Neural crest cell (in vitro differentiated cells): Measurements from ENCODE around the gene GSTM3. TPM values are rescaled to one million over a fixed set of nuclear protein-coding genes. Genes with fewer than 3 reads are reported as not detected.

Source experiments
- DNase-seq: peaks from one replicate; pipeline ENCODE4 v3.0.0; 2021; ENCODE audit warnings: low read depth, mixed read lengths, low spot score
- H3K27ac Mint-ChIP-seq: one replicate; pipeline ENCODE4 v1.8.0; 2021; ENCODE audit warnings: mild to moderate bottlenecking, mixed read lengths; ENCODE audit not compliant: unreplicated experiment
- H3K27me3 Mint-ChIP-seq: 2 replicates; pipeline ENCODE4 v1.8.0; 2021; ENCODE audit warnings: low read depth, mild to moderate bottlenecking, mixed read lengths
- H3K36me3 Mint-ChIP-seq: 2 replicates; pipeline ENCODE4 v1.8.0; 2021; ENCODE audit warnings: low read depth, mild to moderate bottlenecking, mixed read lengths
- H3K4me1 Mint-ChIP-seq: 2 replicates; pipeline ENCODE4 v1.8.0; 2021; ENCODE audit warnings: mixed read lengths
- H3K4me3 Mint-ChIP-seq: one replicate; pipeline ENCODE4 v1.8.0; 2021; ENCODE audit warnings: mild to moderate bottlenecking, mixed read lengths
- H3K9me3 Mint-ChIP-seq: 2 replicates; pipeline ENCODE4 v1.8.0; 2021; ENCODE audit warnings: mixed read lengths
- CTCF ChIP-seq: fragments of 200-600 bp; sonication (generic); conservative IDR thresholded peaks from 2 replicates; pipeline ENCODE4 v1.5.0; 2021; ENCODE audit warnings: antibody characterized with exemption, mild to moderate bottlenecking
- long read RNA-seq: library from polyadenylated mRNA; unstranded; transcript quantifications from one replicate; pipeline ENCODE4 v2.0.0, GENCODE V29; 2020
- total RNA-seq: library from RNA; stranded (reverse); gene quantifications from 2 replicates; pipeline ENCODE4 v1.2.1, GENCODE V29; 2021

The GSTM3 gene
- total RNA-seq, result 56.5 and 62.0 TPM in 2 replicates
- long read RNA-seq, full-length matches to known transcripts, result 51 of 56 reads
- long read RNA-seq, partial matches to known transcripts, result 2 of 56 reads
- long read RNA-seq, other reads (novel, unspliced or antisense), result 3 of 56 reads

- H3K27me3 Mint-ChIP-seq, result peaks cover 7% of the 10 kb centered on the region
- H3K4me1 Mint-ChIP-seq, result peaks cover 15% of the 10 kb centered on the region
- H3K9me3 Mint-ChIP-seq, result no peaks in the 10 kb centered on the region
- no peak for DNase-seq
- peaks cover 4% of the 10 kb centered on the region for H3K36me3 Mint-ChIP-seq
- no peak for TF ChIP-seq CTCF
- peak within 1 kb of the TSS; percentile 73 for H3K27ac Mint-ChIP-seq
- peak within 1 kb of the TSS; percentile 96 for H3K4me3 Mint-ChIP-seq
These were observed at the start of gene GSTM3 for GRCh38 chr1:109740615-109741373. Gene GSTM3 (minus strand): TSS chr1:109741038. CDS start chr1:109740287, 751 bp downstream.

DNA sequence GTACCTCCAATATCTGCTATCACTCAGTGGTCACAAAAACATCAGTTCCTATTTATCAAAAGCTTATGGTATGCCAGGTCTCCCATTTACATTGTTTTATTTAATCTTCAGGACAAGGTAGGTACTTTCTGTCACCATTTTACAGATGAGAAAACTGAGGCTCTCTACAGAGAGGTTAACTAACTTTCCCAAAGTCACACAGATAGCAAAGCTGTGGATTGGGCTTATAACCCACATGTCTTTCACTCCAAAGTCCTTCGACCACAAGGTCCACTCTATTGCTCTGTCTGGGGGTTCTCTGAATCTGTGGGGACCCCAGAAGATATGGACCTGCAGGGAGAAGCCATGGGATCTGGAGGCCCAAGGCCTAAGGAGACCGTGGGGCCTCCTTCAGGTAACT is 49.5 kb upstream of the GSTM3 start:
- no peak for DNase-seq
- Mint-ChIP-seq H3K4me3 (no peak overlapping the region), H3K36me3 (no peaks in the 10 kb centered on the region), H3K9me3 (no peaks in the 10 kb centered on the region), H3K27ac (no peak overlapping the region), H3K27me3 (no peaks in the 10 kb centered on the region), H3K4me1 (peaks cover 43% of the 10 kb centered on the region)
- no peak for TF ChIP-seq CTCF

DNA sequence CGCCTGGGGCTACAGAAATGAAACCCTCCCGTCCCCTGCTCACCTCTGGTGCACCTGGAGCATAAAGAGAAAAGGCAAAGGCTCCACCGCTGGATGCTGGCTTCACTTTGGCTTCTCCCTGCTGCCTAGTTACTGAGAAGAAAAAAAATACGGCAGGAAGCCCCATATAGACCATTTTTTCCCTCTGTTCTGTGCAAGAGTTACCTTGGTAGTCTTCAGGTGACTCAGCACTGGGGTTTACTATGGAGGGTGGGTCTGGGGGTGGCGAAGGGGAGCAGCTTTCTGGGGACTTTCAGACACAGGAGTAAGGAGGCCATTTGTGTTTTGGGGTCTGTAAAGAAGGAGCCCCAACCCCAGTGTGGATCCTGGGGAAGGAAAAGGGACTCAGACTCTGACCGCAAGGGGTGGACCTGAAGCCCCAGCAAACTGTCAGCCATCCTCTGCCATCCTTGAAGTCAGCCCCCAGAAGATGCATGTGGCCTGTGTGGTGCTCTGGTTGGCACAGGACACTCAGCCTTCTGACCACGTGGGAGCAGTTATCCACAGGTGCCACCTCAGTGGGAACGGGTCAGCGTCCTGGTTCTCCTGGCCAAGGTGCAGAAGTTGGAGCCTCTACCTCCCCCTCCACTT is 48.8 kb upstream of the GSTM3 start:
- Mint-ChIP-seq H3K4me3 (no peak overlapping the region), H3K4me1 (peaks cover 39% of the 10 kb centered on the region), H3K27ac (peak overlapping the region; percentile 57), H3K9me3 (no peaks in the 10 kb centered on the region), H3K27me3 (no peaks in the 10 kb centered on the region), H3K36me3 (no peaks in the 10 kb centered on the region)
- no peak for DNase-seq
- TF ChIP-seq CTCF, result no peak

DNA sequence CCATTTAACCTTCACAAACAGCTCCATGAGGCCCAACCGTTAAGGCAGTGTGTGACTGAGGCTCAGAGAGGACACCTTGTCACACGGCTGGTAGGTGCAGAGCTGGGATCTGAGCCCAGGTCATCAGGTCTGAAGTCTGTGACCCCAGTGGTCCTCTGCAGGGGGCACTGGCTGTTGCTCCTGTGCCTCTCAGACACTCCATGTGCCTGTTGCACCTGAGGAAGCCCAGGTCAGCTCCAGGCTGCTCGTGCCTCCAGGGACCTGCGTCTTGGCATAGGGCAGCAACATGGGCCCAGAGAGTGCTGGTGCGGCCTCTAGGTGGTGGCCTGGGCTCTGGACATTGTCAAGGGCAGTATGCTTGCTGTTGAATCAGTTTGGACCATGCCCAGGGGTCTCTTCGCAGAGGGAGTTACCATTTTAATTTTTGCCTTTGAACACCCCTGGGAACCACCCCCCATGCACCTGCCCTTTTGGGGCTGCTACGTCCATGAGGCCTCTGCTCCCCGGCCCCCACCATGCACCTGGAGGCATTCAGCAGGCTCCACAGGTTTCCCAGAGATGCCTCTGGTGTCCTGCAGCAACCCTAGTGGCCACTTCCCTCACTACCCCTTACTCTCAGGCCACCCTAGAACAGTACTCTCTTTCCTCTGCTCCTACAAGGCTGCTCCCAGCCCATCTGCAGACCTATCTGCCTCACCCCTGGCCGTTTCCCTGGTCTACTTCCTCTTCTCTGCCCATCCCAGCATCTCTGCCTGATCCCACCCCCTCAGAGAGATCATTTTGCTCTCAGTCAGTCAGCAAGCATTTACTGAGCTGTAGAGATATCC is 48.1 kb upstream of the GSTM3 start:
- TF ChIP-seq CTCF, result peak; percentile 55
- no peaks in the 10 kb centered on the region for H3K9me3 Mint-ChIP-seq
- H3K4me1 Mint-ChIP-seq, result peaks cover 34% of the 10 kb centered on the region
- H3K27me3 Mint-ChIP-seq, result no peaks in the 10 kb centered on the region
- peak overlapping the region; percentile 57 for H3K27ac Mint-ChIP-seq
- no peaks in the 10 kb centered on the region for H3K36me3 Mint-ChIP-seq
- H3K4me3 Mint-ChIP-seq, result no peak overlapping the region
- no peak for DNase-seq

DNA sequence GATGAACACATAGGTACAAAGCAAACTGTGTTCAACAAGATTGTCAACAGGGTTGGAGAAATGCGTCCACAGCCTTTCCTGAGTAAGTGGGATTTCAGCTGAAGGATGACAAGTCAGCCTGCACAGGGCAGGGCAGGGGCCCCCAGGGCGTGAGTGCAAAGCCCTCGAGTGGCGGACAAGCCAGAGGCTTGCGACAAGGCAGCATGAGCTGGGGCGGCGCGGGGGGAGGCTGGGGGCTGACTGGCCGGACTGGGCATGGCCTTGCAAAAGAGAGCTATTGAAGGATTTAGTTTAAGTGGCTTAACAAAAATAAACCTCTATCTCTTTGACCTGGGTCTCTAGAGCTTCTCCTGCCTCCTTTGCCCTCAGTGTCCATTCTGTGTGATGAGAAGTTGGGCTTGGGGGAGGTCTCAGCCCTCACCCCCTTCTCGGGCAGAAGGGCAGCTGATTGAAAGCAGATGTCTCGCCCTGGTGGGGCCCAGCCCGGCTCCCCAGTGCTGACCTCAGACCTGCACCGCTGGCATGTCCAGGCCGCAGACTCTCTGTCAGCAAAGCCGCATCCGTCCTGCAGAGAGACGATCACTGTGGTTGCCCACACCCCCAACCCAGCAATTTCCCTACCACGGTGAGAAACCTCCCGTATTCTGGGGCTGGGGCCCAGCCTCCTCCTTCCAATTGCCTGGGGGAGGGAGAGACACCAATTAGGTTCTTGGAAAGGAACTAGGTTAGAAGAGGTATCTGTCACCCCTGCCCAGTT is 47.2 kb upstream of the GSTM3 start:
- peaks cover 28% of the 10 kb centered on the region for H3K4me1 Mint-ChIP-seq
- no peak overlapping the region for H3K27ac Mint-ChIP-seq
- no peak for DNase-seq
- TF ChIP-seq CTCF, result no peak
- H3K36me3 Mint-ChIP-seq, result no peaks in the 10 kb centered on the region
- no peaks in the 10 kb centered on the region for H3K27me3 Mint-ChIP-seq
- no peaks in the 10 kb centered on the region for H3K9me3 Mint-ChIP-seq
- H3K4me3 Mint-ChIP-seq, result no peak overlapping the region
